ENCODE data around the gene ZBTB6.
A peak's percentile ranks its signal among the peaks of the same experiment; 100 is the strongest.

The ZBTB6 gene

DNA sequence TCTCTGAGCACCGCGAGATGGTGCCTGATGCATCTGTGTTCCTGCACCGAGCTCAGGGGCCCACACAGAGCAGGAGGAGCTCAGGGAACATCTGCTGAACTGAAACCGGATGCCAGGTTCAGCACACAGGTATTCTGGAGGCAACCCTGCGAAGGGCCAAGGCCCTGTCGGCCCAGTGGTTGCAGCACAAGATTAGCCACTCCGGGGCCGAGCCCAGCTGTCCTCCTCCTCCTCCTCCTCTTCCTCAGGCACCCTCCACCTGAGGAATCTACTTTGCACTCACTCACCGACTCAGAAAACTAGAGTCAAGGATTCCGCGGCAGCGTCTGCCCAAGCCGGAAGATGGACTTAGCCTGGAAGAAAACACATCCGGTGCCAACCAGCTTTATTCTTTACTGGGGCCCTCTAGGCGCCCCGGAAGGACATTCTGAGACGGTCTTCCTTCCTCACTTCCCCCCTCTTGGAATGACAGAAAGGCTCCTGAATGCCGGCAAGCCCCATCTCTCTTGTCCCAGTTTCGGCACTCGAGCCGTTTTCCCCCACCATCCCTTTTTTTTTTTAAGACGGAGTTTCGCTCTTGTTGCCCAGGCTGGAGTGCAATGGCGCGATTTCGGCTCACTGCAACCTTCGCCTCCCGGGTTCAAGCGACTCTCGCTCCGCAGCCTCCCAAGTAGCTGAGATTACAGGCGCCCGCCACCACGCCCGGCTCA, at the start of gene ZBTB6:
ZBTB6 (minus strand) TSS at position 360 of the 710 bp plus-strand sequence. CDS start 1,251 bp downstream, outside the sequence.
- DNase-seq: peak; percentile 62

- DNase-seq: no peak
Observed at GRCh38 chr9:122961139-122961538, 48.0 kb upstream of the ZBTB6 start.

DNA sequence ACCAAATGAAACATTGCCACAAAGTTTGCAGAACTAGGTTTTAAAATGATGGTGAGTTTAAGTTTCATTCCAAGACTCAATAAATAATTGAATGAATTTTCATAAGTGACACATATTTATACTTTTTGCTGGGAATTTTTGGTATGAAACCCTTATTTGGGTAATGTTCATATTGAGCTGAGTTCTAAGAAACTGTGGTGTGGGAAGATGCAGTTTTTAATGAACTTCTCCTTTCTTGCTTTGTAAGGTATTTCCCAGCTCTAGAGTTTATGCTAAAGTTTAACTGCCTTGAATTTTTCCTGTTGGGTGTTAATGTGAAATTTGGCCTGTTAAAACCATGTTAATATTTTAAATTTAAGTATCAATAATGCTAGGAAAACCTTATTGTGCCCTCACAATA, 42.8 kb upstream of the ZBTB6 start:
- no peak for DNase-seq

DNA sequence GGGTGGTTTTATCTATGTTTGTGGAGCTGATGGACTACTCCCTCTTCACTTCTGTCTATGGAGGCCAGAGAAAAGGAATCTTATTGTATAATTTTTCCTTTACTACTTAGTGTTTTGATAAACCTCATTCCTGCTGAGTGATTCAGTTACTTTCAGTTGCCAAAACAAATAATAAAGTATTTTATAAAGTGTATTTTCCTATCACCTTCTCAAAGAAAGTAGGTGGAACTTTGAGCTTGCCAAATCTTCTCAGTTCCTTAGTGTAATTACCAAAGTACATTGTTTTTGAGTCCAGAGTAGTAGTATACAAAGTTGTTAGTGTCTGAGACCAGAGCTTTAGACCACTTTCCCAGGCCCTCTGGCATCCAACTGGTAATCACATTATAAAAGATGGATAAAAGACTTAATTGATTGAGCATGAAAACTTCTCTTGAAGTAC, 41.1 kb upstream of the ZBTB6 start:
- DNase-seq: no peak

DNA sequence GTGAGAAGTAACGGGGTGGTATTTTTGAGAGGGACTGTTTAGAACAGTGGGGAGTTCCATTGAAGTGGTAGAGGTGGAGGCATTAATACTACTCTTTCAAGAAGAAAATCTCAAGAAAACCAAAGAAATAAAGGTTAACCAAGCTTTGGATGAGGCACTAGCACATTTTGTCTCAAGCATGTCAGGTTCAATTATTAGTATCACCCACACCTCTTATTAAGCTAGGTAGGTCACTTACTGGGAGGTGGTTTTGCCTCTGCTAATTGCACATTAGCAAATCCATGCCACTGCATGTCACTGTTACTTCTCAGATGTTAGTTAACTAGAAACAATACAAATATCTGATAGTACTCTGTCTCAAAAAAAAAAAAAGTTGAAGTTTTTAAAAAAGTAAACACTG, 37.9 kb upstream of the ZBTB6 start:
- no peak for DNase-seq

- no peak for DNase-seq
Observed at GRCh38 chr9:122950263-122950662, 37.1 kb upstream of the ZBTB6 start.

- no peak for DNase-seq
Observed at GRCh38 chr9:122949696-122950095, 36.6 kb upstream of the ZBTB6 start.

- no peak for DNase-seq
Observed at GRCh38 chr9:122948313-122948712, 35.2 kb upstream of the ZBTB6 start.

DNA sequence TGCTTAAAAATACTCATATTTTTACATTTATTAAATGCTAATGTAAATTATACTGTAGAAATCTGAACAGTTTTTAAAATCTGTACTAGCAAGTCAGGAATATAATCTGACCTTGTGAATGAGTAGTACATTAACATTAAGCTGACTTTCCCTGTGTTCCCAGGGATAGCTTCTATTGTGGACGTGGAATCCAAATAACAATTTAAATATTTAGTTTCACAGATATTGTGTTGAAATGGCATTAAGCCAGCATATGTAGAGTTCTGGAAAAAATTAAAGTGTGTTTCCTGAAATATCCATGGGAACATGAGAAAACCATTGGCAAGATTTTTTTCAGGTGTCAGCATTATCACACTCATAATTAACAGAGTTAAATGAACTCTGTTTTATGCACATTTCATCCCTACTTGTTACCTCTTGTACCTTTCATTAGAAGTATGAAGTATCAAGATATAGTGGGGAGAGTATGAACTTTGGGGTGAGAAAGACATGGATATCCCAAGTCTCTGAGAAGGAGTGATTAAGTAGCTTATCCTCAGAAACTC, 33.4 kb upstream of the ZBTB6 start:
- no peak for DNase-seq

DNA sequence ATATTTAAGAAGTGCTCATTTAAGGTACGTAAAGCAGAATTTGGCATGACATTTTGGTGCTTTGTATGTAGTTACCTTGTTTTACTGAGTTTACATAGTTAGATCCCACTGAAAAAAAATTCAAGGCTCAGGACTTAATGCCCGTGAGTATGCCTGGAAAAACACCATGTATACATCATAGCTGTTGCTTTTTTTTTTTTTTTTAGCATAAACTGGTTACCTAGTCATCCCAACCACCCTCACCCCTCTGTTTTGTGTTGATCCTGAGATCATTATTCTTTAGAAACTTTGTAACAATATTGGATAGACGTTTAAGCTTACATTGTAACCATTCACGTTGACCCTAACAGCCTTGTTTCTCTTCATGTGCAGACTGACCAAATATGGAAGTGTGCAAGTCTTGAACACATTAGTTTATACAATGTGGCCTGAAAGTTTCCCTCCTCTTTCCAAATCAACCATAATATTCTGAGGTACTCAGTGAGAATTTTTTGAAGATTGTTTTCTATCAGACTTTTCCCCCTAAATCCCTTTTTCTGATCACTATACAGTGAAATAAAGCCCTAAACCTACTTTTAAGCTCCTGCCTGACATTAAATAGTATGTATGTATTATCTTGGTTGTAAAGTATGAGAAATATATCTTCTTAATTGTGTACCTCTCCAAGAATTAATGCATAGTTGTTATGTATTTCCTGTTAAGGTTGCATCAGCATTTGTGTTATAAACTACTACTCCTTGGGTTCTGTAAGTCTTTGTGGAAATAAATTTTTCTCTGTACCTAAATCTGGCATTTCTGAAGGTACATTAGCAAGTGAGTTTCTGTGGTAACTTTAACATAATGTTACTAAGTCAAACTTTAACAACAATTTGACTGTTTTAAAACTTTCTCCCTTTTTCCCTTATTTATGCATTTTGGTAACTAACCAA, 32.1 kb upstream of the ZBTB6 start:
- no peak for DNase-seq

GRCh38 chr9:122941582-122942234, 28.6 kb upstream of the ZBTB6 start:
- DNase-seq: no peak

- DNase-seq: peak; percentile 95
Observed at GRCh38 chr9:122940749-122941581, 27.8 kb upstream of the ZBTB6 start, which contains the start of gene RABGAP1. Gene RABGAP1 (plus strand): TSS chr9:122941020. CDS start chr9:122957060, 16,040 bp downstream.

DNA sequence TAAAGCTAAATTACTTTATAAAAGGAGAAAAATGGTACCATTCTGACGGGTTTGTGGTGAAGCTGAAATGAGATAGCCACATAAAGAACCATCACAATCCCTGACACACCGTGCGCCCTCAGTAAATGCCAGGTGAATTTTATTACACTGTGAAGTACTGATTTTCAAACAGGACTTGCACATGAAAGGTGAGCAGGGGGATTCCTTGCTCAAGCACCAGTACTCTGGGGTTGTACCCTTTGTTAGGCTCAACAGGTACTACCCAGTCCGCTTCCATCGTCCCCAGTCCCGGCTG, 27.3 kb upstream of the ZBTB6 start:
- no peak for DNase-seq

DNA sequence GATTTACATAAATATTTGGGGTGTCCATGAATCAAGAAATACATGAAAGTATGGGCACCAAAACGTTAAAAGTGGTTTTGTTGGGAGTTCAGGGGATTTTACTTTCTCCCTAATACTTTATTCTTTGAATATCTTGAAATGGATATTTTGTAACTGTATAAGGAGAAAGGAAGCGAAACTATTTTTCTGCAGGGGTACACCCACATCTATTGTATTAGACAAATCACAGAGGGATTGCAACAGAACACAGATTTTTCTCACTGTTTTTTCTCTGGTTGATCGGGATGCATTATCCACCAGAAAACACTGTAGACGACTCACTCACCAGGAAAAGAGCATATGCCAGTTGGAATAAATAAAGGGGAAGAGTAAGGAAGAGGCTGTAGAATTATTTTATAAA, 26.5 kb upstream of the ZBTB6 start:
- DNase-seq: no peak

- DNase-seq: no peak
Observed at GRCh38 chr9:122936883-122937282, 23.8 kb upstream of the ZBTB6 start.

- no peak for DNase-seq
Observed at GRCh38 chr9:122936464-122936863, 23.3 kb upstream of the ZBTB6 start.

- peak; percentile 86 for DNase-seq
Observed at GRCh38 chr9:122931226-122932121, 18.4 kb upstream of the ZBTB6 start, which contains the start of gene ZBTB26. Gene ZBTB26 (minus strand): TSS chr9:122931512. CDS start chr9:122919934, 11,578 bp downstream.

GRCh38 chr9:122930541-122931225, 17.6 kb upstream of the ZBTB6 start:
- no peak for DNase-seq

DNA sequence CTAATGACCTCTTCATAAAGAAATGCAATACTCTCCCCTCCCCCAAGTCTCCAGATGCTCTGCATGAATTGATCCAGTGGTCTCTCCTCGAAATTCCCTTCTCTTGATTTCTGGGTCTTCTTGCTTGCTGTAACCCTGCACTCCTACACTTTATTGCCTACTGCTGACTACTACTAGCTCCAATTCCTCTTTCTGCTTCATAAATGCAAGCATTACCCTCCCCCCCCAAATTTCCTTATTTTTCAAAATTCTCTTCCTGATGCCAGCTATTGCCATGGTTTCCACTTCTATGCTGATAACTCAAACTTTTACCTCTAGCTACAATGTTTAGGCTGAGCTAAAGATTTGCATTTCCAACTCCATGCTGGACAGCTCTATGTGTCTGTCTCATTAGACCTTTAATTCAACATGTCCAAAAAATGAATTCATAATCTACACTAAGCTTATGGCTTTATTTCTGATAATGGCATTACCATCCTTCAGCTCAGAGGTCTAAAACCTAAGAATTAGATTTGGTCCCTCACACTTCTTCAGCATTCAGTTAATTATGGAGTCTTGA, 16.8 kb upstream of the ZBTB6 start:
- no peak for DNase-seq

DNA sequence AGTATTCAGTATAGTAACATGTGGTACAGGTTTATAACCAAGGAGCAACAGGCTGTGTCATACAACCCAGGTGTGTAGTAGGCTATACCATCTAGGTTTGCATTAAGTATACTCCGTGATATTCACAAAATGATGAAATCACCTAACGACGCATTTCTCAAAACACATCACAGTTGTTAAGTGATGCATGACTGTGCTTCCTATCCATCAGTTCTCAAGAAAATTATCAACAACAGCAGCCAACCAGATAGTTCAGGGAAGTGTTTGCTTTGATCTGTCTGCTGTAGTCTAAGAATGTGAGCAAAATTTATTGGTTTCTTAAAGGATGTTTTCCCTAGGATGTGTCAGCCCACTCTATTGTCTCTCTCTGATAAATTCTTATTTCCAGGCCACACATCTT, 10.8 kb upstream of the ZBTB6 start:
- no peak for DNase-seq

Measured in activated CD4-positive, CD25-positive, alpha-beta regulatory T cell treated with anti-CD3 and anti-CD28 coated beads, Interleukin-2, amount 50 U/mL, for 72 hours (primary cell).